Chondrocyte (in vitro differentiated cells): ENCODE results near the gene MC5R. TPM values are rescaled to one million over a fixed set of nuclear protein-coding genes. Genes with fewer than 3 reads are reported as not detected.

Experiments
- DNase-seq: peaks from one replicate; pipeline ENCODE4 v3.0.0; 2021; ENCODE audit warnings: mixed read lengths, low spot score
- H3K27ac Mint-ChIP-seq: one replicate; pipeline ENCODE4 v1.8.0; 2021; ENCODE audit warnings: mild to moderate bottlenecking, moderate library complexity, mixed read lengths; ENCODE audit not compliant: unreplicated experiment
- H3K27me3 Mint-ChIP-seq: 2 replicates; pipeline ENCODE4 v1.8.0; 2021; ENCODE audit warnings: low read depth, mixed read lengths
- H3K36me3 Mint-ChIP-seq: 2 replicates; pipeline ENCODE4 v1.8.0; 2021; ENCODE audit warnings: low read depth, mixed read lengths
- H3K4me1 Mint-ChIP-seq: 2 replicates; pipeline ENCODE4 v1.8.0; 2021; ENCODE audit warnings: low read depth, mild to moderate bottlenecking, mixed read lengths
- H3K4me3 Mint-ChIP-seq: one replicate; pipeline ENCODE4 v1.8.0; 2021; ENCODE audit warnings: mild to moderate bottlenecking, moderate library complexity, mixed read lengths; ENCODE audit not compliant: unreplicated experiment
- H3K9me3 Mint-ChIP-seq: 2 replicates; pipeline ENCODE4 v1.8.0; 2021; ENCODE audit warnings: low read depth, mixed read lengths
- CTCF ChIP-seq: fragments of 200-600 bp; sonication (generic); IDR thresholded peaks from 2 replicates; pipeline ENCODE4 v1.5.0; 2021; ENCODE audit warnings: antibody characterized with exemption, mild to moderate bottlenecking, moderate library complexity
- total RNA-seq: library from RNA; stranded (reverse); gene quantifications from 3 replicates; pipeline ENCODE4 v1.2.1, GENCODE V29; 2021

Gene MC5R
- total RNA-seq, 1 donor from 2014 or later, result not detected

DNA sequence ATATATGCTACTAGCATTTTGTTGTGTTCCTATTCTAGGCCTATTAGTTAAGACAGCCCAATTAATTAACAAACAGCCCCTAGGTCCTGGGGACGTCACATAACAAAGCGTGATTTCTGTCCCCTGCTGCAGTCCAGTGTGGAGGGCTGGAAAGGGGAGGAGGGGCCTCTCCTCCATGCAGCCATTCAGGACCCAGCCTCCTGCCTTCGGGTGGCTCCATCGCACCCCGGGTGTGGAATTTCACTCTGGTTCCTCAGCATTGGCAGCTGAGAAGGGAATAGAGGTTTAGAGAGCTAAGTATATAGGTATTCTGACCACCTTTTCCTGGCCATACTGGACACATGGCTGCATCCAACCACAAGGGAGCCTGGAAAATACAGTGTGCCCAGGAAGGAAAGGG lies 49.0 kb downstream of the MC5R start:
- Mint-ChIP-seq H3K9me3 (no peaks in the 10 kb centered on the region), H3K4me3 (no peak overlapping the region), H3K27ac (no peak overlapping the region), H3K27me3 (peaks cover 12% of the 10 kb centered on the region), H3K4me1 (no peaks in the 10 kb centered on the region), H3K36me3 (no peaks in the 10 kb centered on the region)
- TF ChIP-seq CTCF, result no peak
- DNase-seq, result no peak

DNA sequence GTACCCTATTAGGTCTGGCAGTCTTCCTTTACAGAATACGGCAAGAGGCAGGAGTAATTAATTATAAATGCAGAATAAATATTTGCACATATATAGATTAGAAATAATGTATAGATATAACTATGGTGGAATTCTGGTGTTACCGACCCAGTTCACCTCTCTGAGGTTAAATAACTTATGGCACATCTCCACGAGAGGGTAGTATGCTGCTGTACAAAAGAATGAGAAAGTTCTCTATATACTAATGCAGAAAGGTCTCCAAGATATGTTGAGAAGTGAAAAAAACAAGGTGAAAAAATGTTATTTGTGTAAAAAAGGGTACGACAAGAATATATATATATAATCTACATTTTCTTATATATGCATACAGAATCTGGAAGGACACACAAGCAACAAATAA lies 50.6 kb downstream of the MC5R start:
- no peaks in the 10 kb centered on the region for H3K4me1 Mint-ChIP-seq
- H3K4me3 Mint-ChIP-seq, result no peak overlapping the region
- H3K27me3 Mint-ChIP-seq, result peaks cover 4% of the 10 kb centered on the region
- no peak for DNase-seq
- no peak for TF ChIP-seq CTCF
- no peaks in the 10 kb centered on the region for H3K9me3 Mint-ChIP-seq
- no peaks in the 10 kb centered on the region for H3K36me3 Mint-ChIP-seq
- no peak overlapping the region for H3K27ac Mint-ChIP-seq

Other genes with a start within 250 kb of the MC5R start
- gene FAM210A, start 97.6 kb upstream of the MC5R start, total RNA-seq, result 12.5 to 19.6 TPM (median 18.5 TPM) in 3 replicates
- 29.1 to 32.2 TPM (median 29.6 TPM) in 3 replicates for gene RNMT, start 97.5 kb upstream of the MC5R start, total RNA-seq
- gene MC2R, start 91.4 kb downstream of the MC5R start, total RNA-seq, result not detected in 3 replicates